Measurements from ENCODE around the gene ENSA.
"Not testable (repeated sequence)": the region's sequence is repeated elsewhere in the genome, so short reads cannot be mapped to it uniquely, and the experiment has no call there.

Gene ENSA

DNA sequence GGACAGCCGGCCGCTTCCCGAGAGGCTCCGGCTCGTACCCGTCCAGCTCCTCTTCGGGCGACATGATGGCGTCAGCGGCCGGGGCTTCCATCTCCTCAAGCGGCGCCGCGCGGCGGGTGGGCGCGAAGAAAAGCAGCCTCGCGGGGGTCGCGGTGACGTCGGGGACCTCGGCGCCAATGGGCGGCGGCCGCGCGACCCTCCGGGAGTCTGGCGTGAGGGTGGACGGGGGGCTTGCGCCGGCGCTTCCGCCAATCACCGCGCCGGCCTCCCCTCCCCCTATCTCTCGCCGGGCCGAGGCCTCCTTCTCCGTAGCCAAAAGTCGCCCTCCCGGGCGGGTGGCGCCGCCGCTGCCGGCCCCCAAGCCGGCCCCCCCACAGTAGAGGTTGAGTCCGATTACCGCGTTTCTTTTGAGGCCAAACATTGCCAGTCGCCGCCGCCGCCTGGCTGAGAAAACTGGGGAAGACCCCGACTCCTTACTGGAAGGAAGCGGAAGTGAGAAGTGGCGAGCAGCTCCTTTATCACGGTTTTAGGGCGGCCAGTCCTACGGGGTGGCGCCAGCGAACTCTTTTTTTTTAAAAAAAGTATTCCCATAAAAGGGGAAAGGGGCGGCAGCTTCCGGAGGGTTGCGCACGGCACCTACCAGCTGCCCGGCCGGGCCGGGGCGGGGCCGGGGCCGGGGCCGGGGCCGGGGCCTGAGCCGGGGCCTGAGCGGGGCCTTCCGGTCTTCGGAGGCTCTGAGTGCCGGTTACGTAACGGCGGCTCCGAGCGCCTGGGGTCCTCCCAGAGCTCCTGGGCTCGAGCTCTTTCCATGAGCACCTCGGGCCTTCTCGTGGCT, 50.1 kb downstream of the ENSA start, which contains the start of gene MCL1:
Gene MCL1, minus strand, starts transcription at position 501 of the 835 bp plus-strand sequence. Its CDS starts 80 bp downstream, at position 421.
- no peaks in the 10 kb centered on the region for H3K9me3 Mint-ChIP-seq
- H3K4me3 Mint-ChIP-seq = peak within 1 kb of the TSS; percentile 88
- ATAC-seq (peak; percentile 90), DNase-seq (ENCODE audit: low spot score in 2 of 2) (peak; percentile 74 to 96)
- H3K4me1 Mint-ChIP-seq = peaks cover 29% of the 10 kb centered on the region
- peak within 1 kb of the TSS; percentile 98 for H3K27ac Mint-ChIP-seq
- peaks cover 67% of the 10 kb centered on the region for H3K36me3 Mint-ChIP-seq

DNA sequence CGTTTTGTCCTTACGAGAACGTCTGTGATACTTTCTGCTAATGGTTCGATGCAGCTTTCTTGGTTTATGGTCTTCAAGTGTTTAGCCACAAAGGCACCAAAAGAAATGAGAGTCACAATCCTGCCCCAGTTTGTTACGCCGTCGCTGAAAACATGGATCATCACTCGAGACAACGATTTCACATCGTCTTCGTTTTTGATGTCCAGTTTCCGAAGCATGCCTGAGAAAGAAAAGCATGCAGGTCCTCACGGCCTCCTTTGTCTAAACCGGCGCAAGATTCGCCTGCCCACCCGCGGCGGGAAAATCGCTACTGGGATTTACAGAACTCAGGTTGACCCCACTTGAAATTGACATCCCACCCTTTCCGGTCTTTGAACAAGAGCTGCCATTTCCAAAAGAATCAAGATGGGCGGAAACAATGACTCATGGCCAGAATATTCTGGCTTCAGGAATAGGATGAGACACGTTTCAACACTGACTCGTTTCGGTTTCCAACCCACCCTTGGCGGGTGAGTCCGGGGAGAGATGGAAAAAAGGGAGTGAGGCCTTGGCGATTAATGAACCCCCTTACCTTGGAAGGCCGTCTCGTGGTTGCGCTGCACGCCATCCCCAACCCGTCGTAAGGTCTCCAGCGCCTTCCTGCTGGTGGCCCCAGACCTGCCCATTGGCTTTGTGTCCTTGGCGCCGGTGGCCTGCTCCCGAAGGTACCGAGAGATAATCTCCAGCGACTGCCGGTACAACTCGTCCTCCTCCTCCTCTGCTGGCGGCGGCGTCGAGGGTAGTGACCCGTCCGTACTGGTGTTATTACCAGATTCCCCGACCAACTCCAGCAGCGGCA, 50.9 kb downstream of the ENSA start:
- Mint-ChIP-seq H3K27ac (peak overlapping the region; percentile 98), H3K4me3 (peak overlapping the region; percentile 88), H3K36me3 (peaks cover 75% of the 10 kb centered on the region), H3K9me3 (no peaks in the 10 kb centered on the region), H3K4me1 (peaks cover 30% of the 10 kb centered on the region)
- DNase-seq (ENCODE audit: low spot score in 2 of 2) (peak; percentile 45 to 83), ATAC-seq (peak; percentile 1)

DNA sequence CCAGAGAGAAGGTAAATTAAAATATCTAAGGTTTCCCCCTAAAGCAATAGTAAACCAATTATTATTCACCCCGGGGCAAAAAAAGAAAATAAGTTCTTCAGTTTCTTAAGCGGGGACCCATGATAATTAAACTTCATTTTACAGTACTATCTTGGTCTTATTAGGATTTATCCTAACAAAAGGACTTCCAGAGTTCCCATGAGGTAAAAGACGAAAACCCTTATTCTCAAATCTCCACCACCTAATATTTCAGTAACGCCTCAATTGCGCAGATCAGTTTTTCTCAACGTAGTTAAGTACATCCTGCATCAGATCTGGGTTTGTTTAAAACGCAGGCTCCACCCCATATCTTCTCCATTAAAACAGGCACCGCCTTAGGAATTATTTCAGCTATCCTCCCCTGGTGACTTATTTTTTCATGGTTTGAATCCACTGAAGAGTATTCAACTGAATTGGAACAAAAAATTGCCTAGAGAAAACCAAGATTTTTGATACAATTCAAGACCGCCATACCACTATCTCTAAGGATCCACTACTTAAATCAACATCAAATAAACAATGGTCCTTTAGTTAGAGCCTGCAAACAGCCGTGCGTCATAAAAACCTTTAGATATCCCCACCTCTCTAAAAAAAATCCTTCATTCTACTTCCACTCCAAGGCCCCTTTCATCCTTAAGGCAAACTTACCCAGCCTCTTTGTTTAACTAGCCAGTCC, 51.7 kb downstream of the ENSA start:
- H3K4me1 Mint-ChIP-seq = peaks cover 32% of the 10 kb centered on the region
- ATAC-seq = no peak
- H3K4me3 Mint-ChIP-seq = peak overlapping the region; percentile 88

DNA sequence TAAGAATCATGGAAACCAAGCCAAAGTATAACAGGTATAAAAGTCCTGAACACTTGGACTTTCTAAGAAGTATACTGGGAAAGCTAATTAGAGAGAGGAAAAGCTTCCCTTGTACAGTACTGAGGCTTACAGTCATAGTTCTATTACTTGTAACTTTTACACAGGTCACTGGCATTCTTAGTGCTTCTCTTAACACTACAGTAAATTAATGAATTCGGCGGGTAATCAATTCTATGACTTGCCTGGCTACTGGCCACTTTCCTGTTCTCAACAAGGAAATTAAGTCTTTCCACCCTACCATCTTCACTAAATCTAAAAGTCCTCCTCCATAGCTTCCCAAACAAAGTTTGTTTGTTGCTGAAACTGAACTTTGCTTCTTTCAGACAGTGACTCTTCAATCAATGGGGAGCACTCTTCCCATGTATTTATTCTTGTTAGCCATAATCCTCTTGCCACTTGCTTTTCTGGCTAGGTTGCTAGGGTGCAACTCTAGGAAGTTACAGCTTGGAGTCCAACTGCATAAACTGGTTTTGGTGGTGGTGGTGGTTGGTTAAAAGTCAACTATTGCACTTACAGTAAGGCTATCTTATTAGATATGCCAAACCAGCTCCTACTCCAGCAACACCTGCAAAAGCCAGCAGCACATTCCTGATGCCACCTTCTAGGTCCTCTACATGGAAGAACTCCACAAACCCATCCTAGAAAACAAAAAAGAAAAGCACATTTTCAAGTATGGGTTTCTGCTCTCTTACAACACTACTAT, 52.4 kb downstream of the ENSA start:
- Mint-ChIP-seq H3K4me3 (peak overlapping the region; percentile 88), H3K9me3 (no peaks in the 10 kb centered on the region), H3K4me1 (peaks cover 38% of the 10 kb centered on the region), H3K27ac (peak overlapping the region; percentile 98), H3K36me3 (peaks cover 90% of the 10 kb centered on the region)
- ATAC-seq = no peak
- peak in 1 of 2 donors; percentile 54 for DNase-seq (ENCODE audit: low spot score in 2 of 2)

More for the DNA sequence above, 51.7 kb downstream of the ENSA start:
- DNase-seq (ENCODE audit: low spot score in 2 of 2) = no peak
- Mint-ChIP-seq H3K27ac (peak overlapping the region; percentile 98), H3K9me3 (no peaks in the 10 kb centered on the region), H3K36me3 (peaks cover 83% of the 10 kb centered on the region)

DNA sequence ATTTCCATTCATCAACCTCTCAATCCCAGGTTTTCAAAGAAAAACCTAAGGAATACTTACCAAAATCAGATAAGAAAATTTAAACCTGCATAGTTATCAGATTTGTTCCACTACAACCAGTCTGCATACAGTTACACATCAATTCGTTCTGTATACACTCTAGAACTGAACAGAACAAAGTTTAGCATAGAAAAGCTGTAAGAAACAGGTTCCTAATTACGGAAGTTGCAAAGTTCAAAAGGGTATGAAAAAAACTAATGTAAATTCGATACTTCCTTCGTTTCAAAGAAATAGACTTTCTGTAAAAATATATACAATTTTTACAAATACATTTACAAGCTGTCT, 53.1 kb downstream of the ENSA start:
- peak overlapping the region; percentile 98 for H3K27ac Mint-ChIP-seq
- no peak for ATAC-seq
- no peaks in the 10 kb centered on the region for H3K9me3 Mint-ChIP-seq
- no peak for DNase-seq (ENCODE audit: low spot score in 2 of 2)
- peaks cover 97% of the 10 kb centered on the region for H3K36me3 Mint-ChIP-seq
- H3K4me1 Mint-ChIP-seq = peaks cover 38% of the 10 kb centered on the region
- H3K4me3 Mint-ChIP-seq = peak overlapping the region; percentile 88

DNA sequence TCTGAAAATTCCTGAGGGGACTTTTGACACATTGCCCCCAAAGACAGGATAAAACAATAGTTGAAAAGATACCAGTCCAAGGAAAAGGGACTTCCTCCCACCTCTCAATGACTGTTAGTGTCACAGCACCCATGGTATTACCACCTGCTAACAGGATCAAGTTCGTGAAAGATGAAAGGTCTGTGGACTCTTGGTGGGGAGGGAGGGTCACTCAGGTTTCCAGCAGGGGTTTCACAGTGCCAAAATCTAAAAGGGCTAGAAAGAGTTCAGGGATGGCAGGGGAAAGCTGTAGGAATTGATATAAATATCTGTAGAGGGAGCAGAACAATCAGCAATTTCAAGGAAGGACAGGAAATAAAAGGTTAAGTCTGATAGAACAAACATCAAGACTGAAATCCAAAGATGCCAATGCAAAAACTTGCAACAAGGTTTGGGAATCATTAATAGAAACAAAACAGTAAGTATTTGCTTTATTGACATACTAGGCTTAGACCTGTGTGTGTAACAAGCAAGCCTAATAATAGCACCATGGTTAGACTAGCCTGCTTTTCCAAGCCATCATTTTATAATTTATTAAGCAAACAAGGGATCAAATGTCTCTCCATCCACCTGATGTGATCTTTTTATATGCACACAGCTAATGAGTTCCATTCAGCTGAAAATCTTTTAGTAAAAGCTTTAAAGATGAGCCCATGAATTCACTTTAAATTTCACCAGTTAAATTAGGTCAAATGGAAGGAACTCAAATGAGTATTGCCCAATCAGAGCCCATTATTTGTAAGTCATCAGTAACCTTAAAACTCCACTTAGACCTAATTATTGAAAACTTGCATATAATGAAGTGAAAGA, 53.7 kb downstream of the ENSA start:
- Mint-ChIP-seq H3K9me3 (no peaks in the 10 kb centered on the region), H3K4me3 (peak overlapping the region; percentile 88), H3K27ac (peak overlapping the region; percentile 98), H3K36me3 (peaks cover 100% of the 10 kb centered on the region), H3K4me1 (peaks cover 40% of the 10 kb centered on the region)
- DNase-seq (ENCODE audit: low spot score in 2 of 2) (no peak), ATAC-seq (no peak)

DNA sequence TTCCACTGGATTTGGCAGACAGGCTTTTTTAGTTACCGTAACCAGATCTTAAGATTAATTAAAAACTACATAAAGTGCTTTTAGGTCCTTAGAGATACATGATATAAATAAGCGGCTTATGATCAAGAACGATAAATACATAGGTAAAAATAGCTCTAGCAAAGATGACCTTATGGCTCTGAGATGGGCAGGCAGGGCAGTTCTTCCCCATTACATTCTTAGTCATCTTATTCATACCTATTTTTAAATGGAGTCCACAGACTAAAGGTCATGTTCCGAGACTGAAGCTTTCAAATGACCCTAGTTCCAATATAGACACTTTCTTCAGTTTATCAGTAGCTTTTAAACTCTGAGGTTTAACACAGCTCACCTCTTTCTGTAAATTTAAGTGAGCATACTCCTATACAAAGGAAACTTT, 54.3 kb downstream of the ENSA start:
- no peak for DNase-seq (ENCODE audit: low spot score in 2 of 2)
- H3K4me3 Mint-ChIP-seq = peak overlapping the region; percentile 88
- peaks cover 40% of the 10 kb centered on the region for H3K4me1 Mint-ChIP-seq
- peak overlapping the region; percentile 98 for H3K27ac Mint-ChIP-seq
- peaks cover 100% of the 10 kb centered on the region for H3K36me3 Mint-ChIP-seq
- ATAC-seq = no peak
- H3K9me3 Mint-ChIP-seq = no peaks in the 10 kb centered on the region

DNA sequence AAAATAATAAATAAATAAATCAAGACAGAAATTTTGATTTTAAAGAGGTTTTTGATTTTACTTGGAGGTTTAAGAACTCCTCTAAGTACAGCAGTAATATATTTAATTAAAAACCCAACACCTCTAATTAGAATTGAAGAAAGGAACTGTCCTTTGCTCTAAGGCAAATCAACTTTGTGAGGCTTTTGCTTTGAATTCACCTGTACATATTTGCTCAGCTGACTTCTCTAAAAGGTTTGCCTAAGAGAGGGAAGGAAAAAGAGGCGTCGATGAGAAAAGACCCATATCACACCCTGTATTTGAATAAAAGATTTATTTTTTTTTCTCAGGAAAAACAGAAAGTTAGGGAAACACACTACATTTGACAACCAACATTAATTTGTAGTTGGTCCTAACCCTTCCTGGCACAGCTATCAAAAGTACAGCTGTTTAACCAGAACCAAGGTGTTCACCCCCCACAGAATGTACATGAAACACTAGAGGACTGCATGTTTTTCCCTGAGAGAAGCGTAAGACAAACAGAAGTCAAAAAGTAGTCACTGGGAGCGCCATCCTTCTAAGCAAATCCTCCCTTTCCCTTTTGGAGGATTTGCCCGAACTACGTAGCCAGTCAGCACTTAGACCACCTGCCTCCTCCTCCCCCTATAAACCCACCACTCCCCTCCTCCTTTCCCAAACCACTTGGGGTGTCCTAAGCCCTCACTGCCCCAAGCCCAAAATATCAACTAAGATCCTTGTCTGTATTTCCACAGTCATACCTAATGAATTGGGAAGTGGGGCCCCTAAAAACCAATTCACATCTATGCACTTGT, 54.9 kb downstream of the ENSA start:
- ATAC-seq (no peak), DNase-seq (ENCODE audit: low spot score in 2 of 2) (no peak)
- Mint-ChIP-seq H3K4me3 (peak overlapping the region; percentile 88), H3K9me3 (no peaks in the 10 kb centered on the region), H3K27ac (peak overlapping the region; percentile 98), H3K36me3 (peaks cover 100% of the 10 kb centered on the region), H3K4me1 (peaks cover 46% of the 10 kb centered on the region)

DNA sequence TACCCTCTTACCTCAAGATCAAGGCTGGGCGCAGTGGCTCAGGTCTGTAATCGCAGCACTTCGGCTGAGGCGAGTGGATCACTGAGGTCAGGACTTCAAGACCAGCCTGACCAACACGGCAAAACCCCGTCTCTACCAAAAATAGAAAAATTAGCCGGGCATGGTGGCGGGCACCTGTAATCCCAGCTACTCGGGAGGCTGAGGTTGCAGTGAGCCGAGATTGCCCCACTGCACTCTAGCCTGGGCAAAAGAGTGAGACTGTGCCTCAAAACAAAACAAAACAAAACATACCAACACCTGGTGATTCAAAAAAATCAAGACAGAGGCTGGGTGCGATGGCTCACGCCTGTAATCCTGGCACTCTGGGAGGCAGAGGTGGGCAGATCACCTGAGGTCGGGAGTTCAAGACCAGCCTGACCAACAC, 55.8 kb downstream of the ENSA start:
- peak overlapping the region; percentile 98 for H3K27ac Mint-ChIP-seq
- H3K36me3 Mint-ChIP-seq = peaks cover 100% of the 10 kb centered on the region
- H3K9me3 Mint-ChIP-seq, ATAC-seq: not testable (repeated sequence)
- peak in 1 of 2 donors; percentile 56 for DNase-seq (ENCODE audit: low spot score in 2 of 2)
- peaks cover 54% of the 10 kb centered on the region for H3K4me1 Mint-ChIP-seq
- peak overlapping the region; percentile 88 for H3K4me3 Mint-ChIP-seq

DNA sequence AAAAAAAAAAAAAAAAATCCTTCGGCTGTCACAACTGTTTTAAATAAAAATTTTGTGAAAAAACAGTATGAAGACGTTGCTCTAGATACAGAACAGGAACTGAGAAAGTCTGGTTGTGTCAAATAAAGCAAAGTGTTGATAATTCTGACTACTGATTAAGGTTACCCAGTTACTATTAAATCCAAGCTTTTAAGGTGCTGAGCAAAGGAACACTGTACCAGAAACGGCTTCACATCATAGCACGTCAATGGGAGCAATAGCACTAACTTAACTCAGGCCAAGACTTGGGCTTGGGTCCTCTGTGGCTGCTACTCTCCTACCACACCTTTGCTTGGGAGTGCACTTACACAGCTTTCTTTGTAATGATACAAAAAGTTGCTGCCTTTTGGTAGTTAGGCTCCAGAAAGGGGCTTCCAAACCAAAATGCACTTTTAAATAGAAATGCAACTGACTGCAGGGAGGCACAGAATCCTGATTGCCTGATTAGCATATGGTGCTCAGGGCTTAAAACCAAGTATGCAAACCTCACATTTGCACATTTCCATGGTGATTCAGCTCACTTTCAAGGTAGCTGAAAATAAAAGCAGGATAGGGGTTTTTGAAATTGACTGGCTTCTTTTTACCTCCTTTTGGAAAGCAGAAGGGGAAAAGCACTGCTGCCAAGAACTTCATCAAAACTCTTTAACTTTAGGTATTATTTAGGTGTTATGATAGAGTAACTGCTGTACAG, 56.3 kb downstream of the ENSA start:
- peak overlapping the region; percentile 98 for H3K27ac Mint-ChIP-seq
- peaks cover 59% of the 10 kb centered on the region for H3K4me1 Mint-ChIP-seq
- H3K36me3 Mint-ChIP-seq = peaks cover 99% of the 10 kb centered on the region
- DNase-seq (ENCODE audit: low spot score in 2 of 2) (no peak), ATAC-seq (no peak)
- no peaks in the 10 kb centered on the region for H3K9me3 Mint-ChIP-seq
- H3K4me3 Mint-ChIP-seq = peak overlapping the region; percentile 88
